Cardiac muscle cell (in vitro differentiated cells and primary cell): ENCODE measurements around the gene TLCD1. TPM values are rescaled to one million over a fixed set of nuclear protein-coding genes. Genes with fewer than 3 reads are reported as not detected.

ENCODE experiments used
- DNase-seq, 2 donors: peaks; one replicate each; pipeline versions ENCODE4 v3.0.0 to v3.0.0-alpha.2; 2010 to 2017; ENCODE audit warnings: low read depth in 1 of 2, low spot score in 1 of 2
- H3K27ac ChIP-seq: fragments of 200-600 bp; sonication (generic); 2 replicates; pipeline ENCODE4 v1.5.1; 2016
- H3K27me3 ChIP-seq: fragments of 200-600 bp; sonication (generic); 2 replicates; pipeline ENCODE4 v1.6.0; 2016; ENCODE audit warnings: control low read depth
- H3K36me3 ChIP-seq: fragments of 200-600 bp; sonication (generic); 2 replicates; pipeline ENCODE4 v1.5.1; 2016; ENCODE audit warnings: control low read depth
- H3K4me1 ChIP-seq: fragments of 200-600 bp; sonication (generic); 2 replicates; pipeline ENCODE4 v1.8.1; 2017; ENCODE audit warnings: low read depth, mild to moderate bottlenecking, mixed run types
- H3K4me3 ChIP-seq: fragments of 200-600 bp; sonication (generic); 2 replicates; pipeline ENCODE4 v1.5.1; 2016; ENCODE audit warnings: mild to moderate bottlenecking
- H3K9me3 ChIP-seq: fragments of 200-600 bp; sonication (generic); 2 replicates; pipeline ENCODE4 v1.5.1; 2017; ENCODE audit warnings: low read depth, mild to moderate bottlenecking, control low read depth
- polyA plus RNA-seq: library from polyadenylated mRNA; unstranded; fragments of >200 nt; fragmentation: Nextera tagmentation; extraction: Ambion mirVana; gene quantifications from 2 replicates; pipeline ENCODE4 v1.2.1, GENCODE V29; 2016
- total RNA-seq: library from RNA; depleted of rRNA; stranded (reverse); fragments of >200 nt; gene quantifications from 2 replicates; pipeline ENCODE4 v1.2.3, GENCODE V29; 2016
- TF ChIP-seq, protein P1 (sequence below): IDR thresholded peaks from 2 replicates; pipeline ENCODE4 v1.5.1; 2012; ENCODE audit warnings: low read depth, mild to moderate bottlenecking, low read length

TLCD1 gene, protein sequence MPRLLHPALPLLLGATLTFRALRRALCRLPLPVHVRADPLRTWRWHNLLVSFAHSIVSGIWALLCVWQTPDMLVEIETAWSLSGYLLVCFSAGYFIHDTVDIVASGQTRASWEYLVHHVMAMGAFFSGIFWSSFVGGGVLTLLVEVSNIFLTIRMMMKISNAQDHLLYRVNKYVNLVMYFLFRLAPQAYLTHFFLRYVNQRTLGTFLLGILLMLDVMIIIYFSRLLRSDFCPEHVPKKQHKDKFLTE
- 3.0 and 7.8 TPM in 2 replicates for total RNA-seq
- polyA plus RNA-seq, result 7.2 and 15.4 TPM in 2 replicates

DNA sequence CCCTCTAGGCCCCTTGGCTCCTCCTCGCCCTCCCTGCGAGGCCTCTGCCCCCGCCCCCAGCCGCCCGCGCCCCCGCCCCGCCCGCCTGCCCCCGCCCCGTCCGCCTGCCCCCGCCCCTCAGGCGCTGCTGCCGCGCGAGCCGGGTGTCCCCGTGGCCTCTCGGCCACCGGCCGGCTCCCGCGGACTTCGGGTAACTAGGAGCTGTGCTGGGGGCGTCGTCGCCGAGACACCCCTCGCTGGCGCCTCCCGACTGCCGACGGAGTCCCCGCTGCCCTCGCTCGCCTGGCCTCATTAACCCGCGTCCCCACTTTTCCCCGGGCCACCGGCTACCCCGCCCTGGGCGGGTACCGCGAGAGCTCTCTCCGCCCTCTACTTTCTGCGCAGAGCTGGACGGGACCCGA lies at the start of gene TLCD1:
TSS of gene TLCD1 (minus strand) at position 8 of the 401 bp plus-strand sequence. CDS start 136 bp downstream, outside the sequence.
- H3K9me3 ChIP-seq, result no peaks in the 10 kb centered on the region
- H3K27me3 ChIP-seq, result no peaks in the 10 kb centered on the region
- peaks cover 17% of the 10 kb centered on the region for H3K36me3 ChIP-seq
- TF ChIP-seq, protein P1, sequence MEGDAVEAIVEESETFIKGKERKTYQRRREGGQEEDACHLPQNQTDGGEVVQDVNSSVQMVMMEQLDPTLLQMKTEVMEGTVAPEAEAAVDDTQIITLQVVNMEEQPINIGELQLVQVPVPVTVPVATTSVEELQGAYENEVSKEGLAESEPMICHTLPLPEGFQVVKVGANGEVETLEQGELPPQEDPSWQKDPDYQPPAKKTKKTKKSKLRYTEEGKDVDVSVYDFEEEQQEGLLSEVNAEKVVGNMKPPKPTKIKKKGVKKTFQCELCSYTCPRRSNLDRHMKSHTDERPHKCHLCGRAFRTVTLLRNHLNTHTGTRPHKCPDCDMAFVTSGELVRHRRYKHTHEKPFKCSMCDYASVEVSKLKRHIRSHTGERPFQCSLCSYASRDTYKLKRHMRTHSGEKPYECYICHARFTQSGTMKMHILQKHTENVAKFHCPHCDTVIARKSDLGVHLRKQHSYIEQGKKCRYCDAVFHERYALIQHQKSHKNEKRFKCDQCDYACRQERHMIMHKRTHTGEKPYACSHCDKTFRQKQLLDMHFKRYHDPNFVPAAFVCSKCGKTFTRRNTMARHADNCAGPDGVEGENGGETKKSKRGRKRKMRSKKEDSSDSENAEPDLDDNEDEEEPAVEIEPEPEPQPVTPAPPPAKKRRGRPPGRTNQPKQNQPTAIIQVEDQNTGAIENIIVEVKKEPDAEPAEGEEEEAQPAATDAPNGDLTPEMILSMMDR, result no peak
- H3K4me1 ChIP-seq, result peaks cover 1% of the 10 kb centered on the region
- peak; percentile 61 to 85 for DNase-seq
- peak within 1 kb of the TSS; percentile 78 for H3K4me3 ChIP-seq
- peak within 1 kb of the TSS; percentile 75 for H3K27ac ChIP-seq

GRCh38 chr17:28774206-28774605 lies 48.2 kb upstream of the TLCD1 start:
- DNase-seq, result no peak
- no peak overlapping the region for H3K4me3 ChIP-seq
- no peaks in the 10 kb centered on the region for H3K4me1 ChIP-seq
- no peaks in the 10 kb centered on the region for H3K36me3 ChIP-seq
- H3K27me3 ChIP-seq, result no peaks in the 10 kb centered on the region
- H3K27ac ChIP-seq, result peak overlapping the region; percentile 31
- TF ChIP-seq, protein P1, result no peak
- H3K9me3 ChIP-seq, result no peaks in the 10 kb centered on the region

DNA sequence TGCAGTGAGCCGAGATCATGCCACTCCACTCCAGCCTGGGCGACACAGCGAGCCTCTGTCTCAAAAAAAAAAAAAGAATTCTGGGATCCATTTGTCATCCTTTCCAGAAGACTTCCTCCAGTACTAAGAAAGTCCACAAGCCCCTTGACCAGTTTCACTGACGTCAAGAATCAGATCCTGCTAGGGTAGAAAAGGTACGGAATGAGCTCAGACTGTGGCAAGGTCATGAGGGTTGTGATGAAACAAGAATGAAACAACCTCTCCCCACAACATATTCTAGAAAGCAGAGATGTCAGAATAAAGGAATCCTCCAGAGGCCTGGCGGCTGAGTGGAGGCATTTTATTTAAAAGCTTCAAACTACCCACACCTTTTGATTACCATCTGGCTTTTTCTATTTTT lies 47.7 kb upstream of the TLCD1 start:
- Histone ChIP-seq H3K27me3 (no peaks in the 10 kb centered on the region), H3K27ac (peak overlapping the region; percentile 31), H3K4me1 (no peaks in the 10 kb centered on the region), H3K36me3 (no peaks in the 10 kb centered on the region), H3K9me3 (no peaks in the 10 kb centered on the region), H3K4me3 (no peak overlapping the region)
- DNase-seq, result no peak
- TF ChIP-seq, protein P1, result no peak

DNA sequence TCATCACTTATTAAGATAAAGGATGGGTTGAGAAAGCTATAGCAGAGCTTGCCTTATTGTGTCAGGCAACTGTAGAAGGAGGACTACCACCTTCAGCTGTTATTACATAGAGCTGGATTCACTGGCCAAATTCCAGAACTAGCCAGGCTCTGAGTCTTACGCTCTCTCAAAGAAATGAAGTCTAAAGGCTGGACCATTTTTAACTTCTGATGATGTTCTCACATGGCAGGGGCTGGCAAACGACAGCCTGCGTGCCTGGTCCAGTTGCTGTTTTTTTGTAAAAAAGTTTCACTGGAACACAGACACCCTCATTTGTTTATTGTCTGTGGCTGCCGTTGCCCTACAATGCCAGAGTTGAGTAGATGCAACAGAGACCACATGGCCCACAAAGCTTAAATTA lies 39.0 kb upstream of the TLCD1 start:
- TF ChIP-seq, protein P1, result no peak
- no peak for DNase-seq

GRCh38 chr17:28763804-28764266 lies 37.8 kb upstream of the TLCD1 start:
- H3K36me3 ChIP-seq, result peaks cover 18% of the 10 kb centered on the region

More for the DNA sequence above, 39.0 kb upstream of the TLCD1 start:
- Histone ChIP-seq H3K9me3 (no peaks in the 10 kb centered on the region), H3K27ac (peak overlapping the region; percentile 36), H3K4me1 (no peaks in the 10 kb centered on the region), H3K27me3 (no peaks in the 10 kb centered on the region), H3K4me3 (no peak overlapping the region), H3K36me3 (peaks cover 11% of the 10 kb centered on the region)

More at GRCh38 chr17:28763804-28764266, 37.8 kb upstream of the TLCD1 start:
- no peak overlapping the region for H3K27ac ChIP-seq
- TF ChIP-seq, protein P1, result peak; percentile 86
- H3K9me3 ChIP-seq, result no peaks in the 10 kb centered on the region
- DNase-seq, result peak; percentile 75 to 83
- H3K27me3 ChIP-seq, result no peaks in the 10 kb centered on the region
- no peak overlapping the region for H3K4me3 ChIP-seq
- no peaks in the 10 kb centered on the region for H3K4me1 ChIP-seq
